Measurements from ENCODE around the gene PANK4. TPM values are rescaled to one million over a fixed set of nuclear protein-coding genes. Genes with fewer than 3 reads are reported as not detected.
"Not testable (repeated sequence)": the region's sequence is repeated elsewhere in the genome, so short reads cannot be mapped to it uniquely, and the experiment has no call there.

Gene PANK4
- total RNA-seq, 1 experiment from 2014 or later: 24.4 TPM

DNA sequence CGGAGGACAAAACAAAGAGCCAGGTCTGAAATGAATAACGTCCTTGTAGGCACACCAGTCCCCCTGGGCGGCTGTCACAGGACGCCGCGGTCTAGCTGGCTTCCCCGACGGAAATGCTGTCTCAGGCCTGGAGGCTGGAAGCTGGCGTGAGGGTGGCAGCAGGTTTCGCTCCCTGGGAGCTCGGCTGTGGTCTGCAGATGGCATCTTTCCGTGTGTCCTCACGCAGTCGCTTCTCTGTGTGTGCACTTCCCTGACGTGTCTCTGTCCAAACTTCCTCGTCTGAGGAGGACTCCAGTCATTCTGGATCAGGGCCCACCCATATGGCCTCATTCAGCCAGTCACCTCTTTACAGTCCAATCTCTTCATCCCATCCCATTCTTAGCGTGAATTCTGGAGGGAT lies 43.9 kb upstream of the PANK4 start:
- CTCF ChIA-PET: no interaction called here

DNA sequence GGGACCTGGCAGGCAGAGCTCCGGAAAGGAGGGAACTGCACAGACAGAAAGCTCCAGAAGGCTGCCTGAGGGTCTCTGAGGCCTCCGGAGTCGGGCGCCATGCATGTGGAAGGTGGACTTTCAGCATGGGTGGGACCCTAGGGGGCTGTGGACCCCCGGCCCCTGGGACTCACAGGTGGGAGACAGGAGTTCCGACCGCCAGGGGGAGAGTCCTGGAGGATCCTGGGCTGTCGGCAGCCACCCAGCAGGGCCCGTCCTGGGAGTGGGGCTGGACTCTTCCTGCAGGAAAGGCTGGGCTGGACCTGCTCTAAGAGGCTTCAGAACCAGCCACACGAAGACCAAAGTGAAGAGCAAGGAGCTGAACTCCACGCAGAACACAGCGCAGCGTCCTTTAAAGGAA lies 43.3 kb upstream of the PANK4 start:
- H3K4me3 Mint-ChIP-seq (ENCODE audit: low read depth, unreplicated experiment); H3K27ac Mint-ChIP-seq (ENCODE audit: unreplicated experiment); H3K27me3 Mint-ChIP-seq (ENCODE audit: unreplicated experiment); BruUV-seq (replicated peaks); H3K9me3 Mint-ChIP-seq (ENCODE audit: low read depth, unreplicated experiment); DNase-seq; intact Hi-C loops (cut with micrococcal nuclease; ENCODE audit: unreplicated experiment); CTCF ChIA-PET: not testable (repeated sequence)
- peaks cover 16% of the 10 kb centered on the region for H3K4me1 Mint-ChIP-seq (ENCODE audit: low read depth, unreplicated experiment)
- H3K36me3 Mint-ChIP-seq (ENCODE audit: insufficient read depth, unreplicated experiment): peaks cover 16% of the 10 kb centered on the region

More for the DNA sequence above, 43.9 kb upstream of the PANK4 start:
- no TSS peak for BruUV-seq (replicated peaks)
- Mint-ChIP-seq H3K9me3 (ENCODE audit: low read depth, unreplicated experiment) (peaks cover 8% of the 10 kb centered on the region), H3K4me1 (ENCODE audit: low read depth, unreplicated experiment) (peaks cover 10% of the 10 kb centered on the region), H3K27me3 (ENCODE audit: unreplicated experiment) (no peaks in the 10 kb centered on the region), H3K36me3 (ENCODE audit: insufficient read depth, unreplicated experiment) (peaks cover 18% of the 10 kb centered on the region), H3K27ac (ENCODE audit: unreplicated experiment) (no peak overlapping the region), H3K4me3 (ENCODE audit: low read depth, unreplicated experiment) (no peak overlapping the region)
- intact Hi-C loops (cut with micrococcal nuclease; ENCODE audit: unreplicated experiment): no loop called here
- TF ChIP-seq CTCF (IDR thresholded peaks at IDR 0.05; ENCODE audit: unreplicated experiment): no peak
- DNase-seq: no peak

- peaks cover 8% of the 10 kb centered on the region for H3K9me3 Mint-ChIP-seq (ENCODE audit: low read depth, unreplicated experiment)
- BruUV-seq (replicated peaks): no TSS peak
- intact Hi-C loops (cut with micrococcal nuclease; ENCODE audit: unreplicated experiment): no loop called here
- no peak for TF ChIP-seq CTCF (IDR thresholded peaks at IDR 0.05; ENCODE audit: unreplicated experiment)
- no peak overlapping the region for H3K27ac Mint-ChIP-seq (ENCODE audit: unreplicated experiment)
- peaks cover 11% of the 10 kb centered on the region for H3K36me3 Mint-ChIP-seq (ENCODE audit: insufficient read depth, unreplicated experiment)
- H3K4me1 Mint-ChIP-seq (ENCODE audit: low read depth, unreplicated experiment): peaks cover 16% of the 10 kb centered on the region
- CTCF ChIA-PET: no interaction called here
- no peaks in the 10 kb centered on the region for H3K27me3 Mint-ChIP-seq (ENCODE audit: unreplicated experiment)
- DNase-seq: no peak
- no peak overlapping the region for H3K4me3 Mint-ChIP-seq (ENCODE audit: low read depth, unreplicated experiment)
Observed at GRCh38 chr1:2569060-2569459, 42.7 kb upstream of the PANK4 start.

- H3K27me3 Mint-ChIP-seq (ENCODE audit: unreplicated experiment); H3K27ac Mint-ChIP-seq (ENCODE audit: unreplicated experiment); H3K4me3 Mint-ChIP-seq (ENCODE audit: low read depth, unreplicated experiment); DNase-seq; H3K9me3 Mint-ChIP-seq (ENCODE audit: low read depth, unreplicated experiment); BruUV-seq (replicated peaks); CTCF ChIA-PET; intact Hi-C loops (cut with micrococcal nuclease; ENCODE audit: unreplicated experiment): not testable (repeated sequence)
- peaks cover 16% of the 10 kb centered on the region for H3K4me1 Mint-ChIP-seq (ENCODE audit: low read depth, unreplicated experiment)
- H3K36me3 Mint-ChIP-seq (ENCODE audit: insufficient read depth, unreplicated experiment): peaks cover 11% of the 10 kb centered on the region
Observed at GRCh38 chr1:2568187-2568816, 41.9 kb upstream of the PANK4 start.

- TF ChIP-seq CTCF (IDR thresholded peaks at IDR 0.05; ENCODE audit: unreplicated experiment): no peak
- Mint-ChIP-seq H3K9me3 (ENCODE audit: low read depth, unreplicated experiment) (no peaks in the 10 kb centered on the region), H3K4me1 (ENCODE audit: low read depth, unreplicated experiment) (peaks cover 16% of the 10 kb centered on the region), H3K27me3 (ENCODE audit: unreplicated experiment) (no peaks in the 10 kb centered on the region), H3K4me3 (ENCODE audit: low read depth, unreplicated experiment) (no peak overlapping the region), H3K36me3 (ENCODE audit: insufficient read depth, unreplicated experiment) (peaks cover 6% of the 10 kb centered on the region), H3K27ac (ENCODE audit: unreplicated experiment) (no peak overlapping the region)
- intact Hi-C loops (cut with micrococcal nuclease; ENCODE audit: unreplicated experiment): no loop called here
- BruUV-seq (replicated peaks): no TSS peak
- CTCF ChIA-PET: no interaction called here
- DNase-seq: no peak
Observed at GRCh38 chr1:2567083-2567679, 40.8 kb upstream of the PANK4 start.
